Esophagus muscularis mucosa (tissue), 3 donors: ENCODE results near the gene PLEKHA6.

ENCODE experiments used
- CTCF ChIP-seq, 3 experiments: fragments of 200-600 bp in 2 of 3; fragments of 450-650 bp in 1 of 3; sonication (generic) in 2 of 3; IDR thresholded peaks; one replicate each; pipeline ENCODE4 v1.5.1; 2017 to 2019; ENCODE audit warnings: antibody characterized with exemption in 3 of 3, mild to moderate bottlenecking in 2 of 3, moderate library complexity in 1 of 3
- POLR2A ChIP-seq: fragments of 450-650 bp; IDR thresholded peaks from one replicate; pipeline ENCODE4 v1.6.1; 2017; ENCODE audit warnings: antibody characterized with exemption, moderate library complexity, mild to moderate bottlenecking, low read depth

- TF ChIP-seq CTCF (IDR thresholded peaks at IDR 0.05) (no peak), POLR2A (no peak)
These were observed 130.8 kb downstream of the PLEKHA6 start for GRCh38 chr1:204228896-204229295.
